Liver (tissue), 3 donors: ENCODE measurements around the gene HRH1.

ENCODE experiments used
- TAF1 ChIP-seq: conservative IDR thresholded peaks from 2 replicates; pipeline ENCODE4 v1.6.1; 2016; ENCODE audit warnings: antibody characterized with exemption, mild to moderate bottlenecking
- YY1 ChIP-seq: IDR thresholded peaks from 2 replicates; pipeline ENCODE4 v1.6.1; 2016; ENCODE audit warnings: antibody characterized with exemption, mild to moderate bottlenecking
- TF ChIP-seq, protein P1 (sequence below): fragments of 150-350 bp; IDR thresholded peaks from 2 replicates; pipeline ENCODE4 v1.5.1; 2017; ENCODE audit warnings: improper control_type of control experiment, low read depth, low read length; ENCODE audit not compliant: missing input control
- donor health status: healthy.
- donor health status: healthy.

DNA sequence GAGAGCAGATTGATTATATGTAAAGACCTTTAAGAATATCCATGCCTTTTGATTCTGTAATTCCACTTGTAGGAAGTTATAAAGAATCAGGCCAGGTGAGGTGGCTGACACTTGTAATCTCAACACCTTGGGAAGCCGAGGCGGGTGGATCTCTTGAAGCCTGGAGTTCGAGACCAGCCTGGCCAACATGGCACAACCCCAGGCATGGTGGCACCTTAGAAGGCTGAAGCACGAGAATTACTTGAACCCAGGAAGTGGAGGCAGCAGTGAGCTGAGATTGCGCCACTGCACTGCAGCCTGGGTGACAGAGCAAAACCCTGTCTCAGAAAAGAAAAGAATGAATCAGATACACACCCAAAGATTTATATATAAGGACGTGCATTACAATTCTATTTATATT, 33.9 kb downstream of the HRH1 start:
- TF ChIP-seq, protein P1, sequence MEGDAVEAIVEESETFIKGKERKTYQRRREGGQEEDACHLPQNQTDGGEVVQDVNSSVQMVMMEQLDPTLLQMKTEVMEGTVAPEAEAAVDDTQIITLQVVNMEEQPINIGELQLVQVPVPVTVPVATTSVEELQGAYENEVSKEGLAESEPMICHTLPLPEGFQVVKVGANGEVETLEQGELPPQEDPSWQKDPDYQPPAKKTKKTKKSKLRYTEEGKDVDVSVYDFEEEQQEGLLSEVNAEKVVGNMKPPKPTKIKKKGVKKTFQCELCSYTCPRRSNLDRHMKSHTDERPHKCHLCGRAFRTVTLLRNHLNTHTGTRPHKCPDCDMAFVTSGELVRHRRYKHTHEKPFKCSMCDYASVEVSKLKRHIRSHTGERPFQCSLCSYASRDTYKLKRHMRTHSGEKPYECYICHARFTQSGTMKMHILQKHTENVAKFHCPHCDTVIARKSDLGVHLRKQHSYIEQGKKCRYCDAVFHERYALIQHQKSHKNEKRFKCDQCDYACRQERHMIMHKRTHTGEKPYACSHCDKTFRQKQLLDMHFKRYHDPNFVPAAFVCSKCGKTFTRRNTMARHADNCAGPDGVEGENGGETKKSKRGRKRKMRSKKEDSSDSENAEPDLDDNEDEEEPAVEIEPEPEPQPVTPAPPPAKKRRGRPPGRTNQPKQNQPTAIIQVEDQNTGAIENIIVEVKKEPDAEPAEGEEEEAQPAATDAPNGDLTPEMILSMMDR: no peak
- TF ChIP-seq YY1 (no peak), TAF1 (no peak)
